ENCODE results near the gene ASB1. TPM values are rescaled to one million over a fixed set of nuclear protein-coding genes. Genes with fewer than 3 reads are reported as not detected.

ASB1 gene
- total and polyA plus RNA-seq, 9 of the 15 experiments (the other 6 are each of a cell fraction or from before 2014, with no cell fraction given), result 6.3 to 37.7 (median 23.9) TPM

DNA sequence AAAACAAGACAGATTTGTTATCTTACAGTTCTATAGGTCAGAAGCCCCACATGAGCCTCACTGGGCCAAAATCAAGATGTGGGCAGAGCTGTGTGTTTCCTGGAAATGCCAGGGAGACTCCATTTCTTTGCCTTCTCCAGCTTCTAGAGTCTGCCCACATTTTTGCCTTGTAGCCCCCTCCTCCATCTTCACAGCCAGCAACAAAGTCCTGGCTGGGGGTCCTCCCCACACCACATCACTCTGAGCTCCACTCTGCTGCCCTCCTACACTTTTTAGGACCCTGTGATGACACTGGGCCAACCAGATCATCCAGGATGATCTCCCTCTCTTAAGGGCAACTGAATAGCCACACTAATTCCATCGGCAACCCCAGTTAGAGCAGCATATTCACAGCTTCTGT lies 34.3 kb downstream of the ASB1 start:
- CTCF ChIA-PET (ENCODE audit: low intra/inter-chr PET ratio), result interaction anchor here (2.4 kb wide), 1 partner anchor 90 kb away, joined by 18 read pairs; no protein-coding TSS in a partner anchor

More for the DNA sequence above, 34.3 kb downstream of the ASB1 start:
- no peaks in the 10 kb centered on the region for H3K9me3 ChIP-seq (replicated peaks; ENCODE audit: control insufficient read depth, insufficient read depth, low read depth, low read length)
- no TSS peak for BruUV-seq (replicated peaks)
- DNase-seq (ENCODE audit: extremely low read depth in 1 of 4, low spot score in 3 of 4) (no peak), ATAC-seq (no peak), FAIRE-seq (no peak)
- POLR2A ChIA-PET, result no interaction called here
- no peak overlapping the region for H3K4me2 ChIP-seq (ENCODE audit: insufficient read depth, low read length)
- H4K20me1 ChIP-seq (replicated peaks; ENCODE audit: control insufficient read depth, insufficient read depth, low read length), result no peaks in the 10 kb centered on the region
- in situ Hi-C loops (cut with MboI) (loop anchor here (5.0 kb wide), 1 partner anchor 94 kb away; no protein-coding TSS in a partner anchor), intact Hi-C loops (cut with micrococcal nuclease) (no loop called here)
- H3K9ac ChIP-seq (ENCODE audit: insufficient read depth in 1 of 2, low read depth in 2 of 2, low read length in 2 of 2), result no peak overlapping the region
- H3K27ac ChIP-seq (ENCODE audit: extremely low read depth, low read depth, low read length), result no peak overlapping the region
- H3K9me1 ChIP-seq (ENCODE audit: control insufficient read depth, insufficient read depth, low read length), result no peaks in the 10 kb centered on the region
- WGBS (ENCODE audit: insufficient coverage, low coverage, missing lambda C conversion rate), result 13% methylated on average over 1 of the region's 1 CpG
- H3K79me2 ChIP-seq (ENCODE audit: control insufficient read depth, insufficient read depth, low read length), result no peaks in the 10 kb centered on the region
- no peak overlapping the region for H3K4me3 ChIP-seq
- H3K27me3 ChIP-seq (ENCODE audit: control insufficient read depth in 2 of 2, insufficient read depth in 2 of 2, low read length in 2 of 2), result peaks cover 0 to 30% of the 10 kb centered on the region in 2 experiments; a peak in 3 of 5 replicates
- H3K4me1 ChIP-seq (replicated peaks in 1 of 2; ENCODE audit: control insufficient read depth in 2 of 2, insufficient read depth in 2 of 2, low read length in 2 of 2), result no peaks in the 10 kb centered on the region
- TF ChIP-seq ZNF511 (CRISPR knock-in tag; IDR thresholded peaks at IDR 0.05), result no peak
- TF ChIP-seq RFX1 (IDR thresholded peaks at IDR 0.05), result no peak
- TF ChIP-seq ZNF41 (CRISPR knock-in tag; conservative IDR thresholded peaks at IDR 0.05), result no peak
- TF ChIP-seq THAP7 (CRISPR knock-in tag; IDR thresholded peaks at IDR 0.05), result no peak
- TF ChIP-seq PHF8 (IDR thresholded peaks at IDR 0.05; ENCODE audit: borderline replicate concordance, low read length), result no peak
- TF ChIP-seq ZNF133 (CRISPR knock-in tag; IDR thresholded peaks at IDR 0.05), result no peak
- no peak for TF ChIP-seq BDP1 (IDR thresholded peaks at IDR 0.05; ENCODE audit: insufficient read depth, insufficient read length)
- TF ChIP-seq, protein P1, sequence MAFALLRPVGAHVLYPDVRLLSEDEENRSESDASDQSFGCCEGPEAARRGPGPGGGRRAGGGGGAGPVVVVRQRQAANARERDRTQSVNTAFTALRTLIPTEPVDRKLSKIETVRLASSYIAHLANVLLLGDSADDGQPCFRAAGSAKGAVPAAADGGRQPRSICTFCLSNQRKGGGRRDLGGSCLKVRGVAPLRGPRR (CRISPR knock-in tag; IDR thresholded peaks at IDR 0.05), result no peak
- no peak for TF ChIP-seq POLR2B (IDR thresholded peaks at IDR 0.05; ENCODE audit: low read depth, partially characterized antibody)
- no peak for TF ChIP-seq ELF2 (CRISPR knock-in tag; IDR thresholded peaks at IDR 0.05)
- no peak for TF ChIP-seq KDM1A (IDR thresholded peaks at IDR 0.05)
- TF ChIP-seq PTBP1 (IDR thresholded peaks at IDR 0.05; ENCODE audit: low read depth, low read length), result no peak
- TF ChIP-seq ZNF408 (CRISPR knock-in tag; IDR thresholded peaks at IDR 0.05; ENCODE audit: low read depth), result no peak
- H3K36me3 ChIP-seq (ENCODE audit: control insufficient read depth, insufficient read depth, low read length), result no peaks in the 10 kb centered on the region
- no peak overlapping the region for H2AFZ ChIP-seq (ENCODE audit: low read depth, low read length)
